Stomach (tissue), 9 donors: Measurements from ENCODE around the gene VMP1. TPM values are rescaled to one million over a fixed set of nuclear protein-coding genes. Genes with fewer than 3 reads are reported as not detected.
A peak's percentile ranks its signal among the peaks of the same experiment; 100 is the strongest.
"Not testable (repeated sequence)": the region's sequence is repeated elsewhere in the genome, so short reads cannot be mapped to it uniquely, and the experiment has no call there.

ENCODE experiments used
- DNase-seq, 2 donors: peaks; one replicate each; pipeline versions ENCODE4 v3.0.0 to v3.0.0-alpha.2; 2013 to 2019
- H3K27ac ChIP-seq, 5 donors: fragments of 200-600 bp in 4 of 5; sonication (generic) in 4 of 5; one replicate each; pipeline ENCODE4 v1.5.1; 2013 to 2019; ENCODE audit warnings: mild to moderate bottlenecking in 1 of 5, moderate library complexity in 1 of 5
- H3K27me3 ChIP-seq, 3 donors: fragments of 200-600 bp; sonication (generic); one replicate each; pipeline ENCODE4 v1.5.1; 2017 to 2019; ENCODE audit warnings: mixed run types in 1 of 3
- H3K36me3 ChIP-seq, 4 donors: fragments of 200-600 bp; sonication (generic); 1 replicate in 3 of 4; 2 replicates in 1 of 4; pipeline ENCODE4 v1.5.1; 2016 to 2019
- H3K4me1 ChIP-seq, 4 donors: fragments of 200-600 bp; sonication (generic); one replicate each; pipeline ENCODE4 v1.5.1; 2016 to 2019
- H3K4me3 ChIP-seq, 4 donors: fragments of 200-600 bp; sonication (generic) in 3 of 4; one replicate each; pipeline ENCODE4 v1.5.1; 2016 to 2019; ENCODE audit warnings: mild to moderate bottlenecking in 1 of 4
- H3K9me3 ChIP-seq, 4 donors: fragments of 200-600 bp; sonication (generic); one replicate each; pipeline ENCODE4 v1.5.1; 2016 to 2019
- EP300 ChIP-seq: sonication (generic); formaldehyde crosslinking; IDR thresholded peaks from one replicate; pipeline ENCODE4 v1.6.1; 2017; ENCODE audit warnings: antibody characterized with exemption
- POLR2A ChIP-seq, 4 donors: fragments of 450-650 bp; IDR thresholded peaks; one replicate each; pipeline ENCODE4 v1.6.1; 2016; ENCODE audit warnings: antibody characterized with exemption in 4 of 4, control low read depth in 2 of 4, mild to moderate bottlenecking in 1 of 4, moderate library complexity in 1 of 4
- POLR2AphosphoS5 ChIP-seq, 3 donors: sonication (generic); formaldehyde crosslinking; IDR thresholded peaks; one replicate each; pipeline ENCODE4 v1.6.1; 2016; ENCODE audit warnings: antibody characterized with exemption in 3 of 3
- WGBS, 5 donors: extraction: QIAGEN DNeasy Blood & Tissue Kit in 3 of 5; methylation state at CpG; one replicate each; pipeline versions ENCODE4 v1.1.5 to v1.1.7; 2013 to 2018; 5-methylcytosine and 5-hydroxymethylcytosine counted together
- intact Hi-C: fragments of 100-400 bp; cut with DNase I; formaldehyde crosslinking; loops from one replicate; pipeline ENCODE4 v1.15.1; 2023; ENCODE audit warnings: low total_unique reads
- polyA plus RNA-seq, 3 donors: library from polyadenylated mRNA; stranded (reverse); fragments of 200-250 nt; gene quantifications; one replicate each; pipeline ENCODE4 v1.2.3, GENCODE V29; 2013
- total RNA-seq, 5 donors: library from RNA; depleted of rRNA; stranded (reverse); fragments of >200 nt; gene quantifications; one replicate each; pipeline versions ENCODE4 v1.1.0 to v1.2.3, GENCODE V29; 2014 to 2016
- TF ChIP-seq, protein P1 (sequence below), 7 experiments: fragments of 450-650 bp in 4 of 7; fragments of 200-600 bp in 3 of 7; sonication (generic) in 3 of 7; IDR thresholded peaks; one replicate each; pipeline ENCODE4 v1.5.1; 2016 to 2019; ENCODE audit warnings: antibody characterized with exemption in 7 of 7, control low read depth in 2 of 7, mild to moderate bottlenecking in 1 of 7
- donor health status: healthy with polysubstance abuse.
- donor health status: Bipolar disorder and iron deficiency.
- donor health status: healthy.

Gene VMP1
- total and polyA plus RNA-seq, 8 donors = 24.4 to 562 (median 155) TPM

DNA sequence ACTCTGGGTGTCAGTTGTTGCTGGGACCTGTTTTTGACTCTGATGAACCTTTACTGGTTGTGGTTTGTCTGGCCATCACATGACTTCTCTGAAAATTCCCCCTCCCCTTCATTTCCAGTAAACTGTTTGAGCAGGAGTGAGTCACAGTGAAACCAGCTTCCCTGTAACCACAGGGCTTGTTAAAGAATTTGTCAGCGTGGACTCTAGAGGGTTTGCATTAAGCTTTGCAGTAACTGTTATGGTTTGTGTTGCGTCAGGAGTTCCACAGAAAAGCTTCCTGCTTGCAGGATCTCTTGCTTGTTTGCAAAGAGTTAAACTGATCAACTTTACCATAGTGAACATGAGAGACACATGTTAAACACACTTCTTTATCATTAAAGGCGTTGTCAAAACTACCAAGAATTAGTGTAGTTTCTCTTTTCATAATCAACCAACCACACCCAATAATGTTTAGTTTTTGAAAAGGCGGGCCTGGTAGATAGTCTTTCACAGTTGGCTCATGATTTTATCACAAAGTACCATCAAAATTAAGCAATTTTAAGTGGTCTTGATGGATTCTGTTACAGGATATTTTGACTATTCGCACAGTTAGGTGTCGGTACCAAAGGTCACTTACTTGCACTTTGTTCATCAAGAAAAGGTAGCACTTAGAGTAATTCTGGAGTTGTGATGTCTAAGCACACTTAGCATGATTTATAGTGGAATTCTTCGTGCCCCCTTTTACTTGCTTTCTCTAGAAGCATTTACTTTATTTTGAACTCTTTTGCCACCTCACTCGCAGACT lies 79.3 kb downstream of the VMP1 start:
- intact Hi-C loops = no loop called here
- H3K4me3 ChIP-seq = peak overlapping the region in 3 of 4 donors; percentile 1 to 22 (median 17)
- TF ChIP-seq, protein P1, sequence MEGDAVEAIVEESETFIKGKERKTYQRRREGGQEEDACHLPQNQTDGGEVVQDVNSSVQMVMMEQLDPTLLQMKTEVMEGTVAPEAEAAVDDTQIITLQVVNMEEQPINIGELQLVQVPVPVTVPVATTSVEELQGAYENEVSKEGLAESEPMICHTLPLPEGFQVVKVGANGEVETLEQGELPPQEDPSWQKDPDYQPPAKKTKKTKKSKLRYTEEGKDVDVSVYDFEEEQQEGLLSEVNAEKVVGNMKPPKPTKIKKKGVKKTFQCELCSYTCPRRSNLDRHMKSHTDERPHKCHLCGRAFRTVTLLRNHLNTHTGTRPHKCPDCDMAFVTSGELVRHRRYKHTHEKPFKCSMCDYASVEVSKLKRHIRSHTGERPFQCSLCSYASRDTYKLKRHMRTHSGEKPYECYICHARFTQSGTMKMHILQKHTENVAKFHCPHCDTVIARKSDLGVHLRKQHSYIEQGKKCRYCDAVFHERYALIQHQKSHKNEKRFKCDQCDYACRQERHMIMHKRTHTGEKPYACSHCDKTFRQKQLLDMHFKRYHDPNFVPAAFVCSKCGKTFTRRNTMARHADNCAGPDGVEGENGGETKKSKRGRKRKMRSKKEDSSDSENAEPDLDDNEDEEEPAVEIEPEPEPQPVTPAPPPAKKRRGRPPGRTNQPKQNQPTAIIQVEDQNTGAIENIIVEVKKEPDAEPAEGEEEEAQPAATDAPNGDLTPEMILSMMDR (IDR thresholded peaks at IDR 0.05) = peak in 1 of 7 experiments; percentile 9
- TF ChIP-seq POLR2A (IDR thresholded peaks at IDR 0.05) (no peak), EP300 (peak; percentile 86), POLR2AphosphoS5 (IDR thresholded peaks at IDR 0.05) (peak; percentile 43 to 98 (median 93))
- H3K36me3 ChIP-seq = no peaks in the 10 kb centered on the region
- H3K9me3 ChIP-seq = no peaks in the 10 kb centered on the region
- 3 to 11% (median 6%) methylated on average over 8 of the region's 8 CpGs for WGBS, 5 donors
- DNase-seq = peak; percentile 61 to 95
- no peaks in the 10 kb centered on the region for H3K27me3 ChIP-seq
- peak overlapping the region; percentile 72 to 96 (median 89) for H3K27ac ChIP-seq
- peaks cover 29 to 79% (median 51%) of the 10 kb centered on the region in 4 donors for H3K4me1 ChIP-seq

DNA sequence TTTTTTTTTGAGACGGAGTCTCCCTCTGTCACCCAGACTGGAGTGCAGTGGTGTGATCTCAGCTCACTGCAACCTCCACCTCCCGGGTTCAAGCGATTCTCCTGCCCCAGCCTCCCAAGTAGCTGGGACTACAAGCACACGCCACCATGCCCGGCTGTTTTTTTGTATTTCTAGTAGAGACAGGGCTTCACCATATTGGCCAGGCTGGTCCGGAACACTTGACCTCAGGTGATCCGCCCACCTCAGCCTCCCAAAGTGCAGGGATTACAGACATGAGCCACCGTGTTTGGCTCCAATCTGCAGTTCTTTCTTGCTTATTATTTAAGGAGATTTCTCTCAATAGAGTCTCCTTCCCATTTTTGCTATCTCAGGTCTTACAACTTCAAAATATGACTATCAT lies 82.4 kb downstream of the VMP1 start:
- H3K27me3 ChIP-seq, H3K9me3 ChIP-seq, DNase-seq, H3K4me3 ChIP-seq, intact Hi-C loops: not testable (repeated sequence)
- Histone ChIP-seq H3K4me1 (peaks cover 19 to 54% (median 33%) of the 10 kb centered on the region in 4 donors), H3K27ac (peak overlapping the region in 3 of 5 donors; percentile 86 to 96 (median 89)), H3K36me3 (peaks cover 0 to 11% (median 0%) of the 10 kb centered on the region in 4 donors)
- 89 to 95% (median 94%) methylated on average over 7 to 8 of the region's 8 CpGs for WGBS, 5 donors

DNA sequence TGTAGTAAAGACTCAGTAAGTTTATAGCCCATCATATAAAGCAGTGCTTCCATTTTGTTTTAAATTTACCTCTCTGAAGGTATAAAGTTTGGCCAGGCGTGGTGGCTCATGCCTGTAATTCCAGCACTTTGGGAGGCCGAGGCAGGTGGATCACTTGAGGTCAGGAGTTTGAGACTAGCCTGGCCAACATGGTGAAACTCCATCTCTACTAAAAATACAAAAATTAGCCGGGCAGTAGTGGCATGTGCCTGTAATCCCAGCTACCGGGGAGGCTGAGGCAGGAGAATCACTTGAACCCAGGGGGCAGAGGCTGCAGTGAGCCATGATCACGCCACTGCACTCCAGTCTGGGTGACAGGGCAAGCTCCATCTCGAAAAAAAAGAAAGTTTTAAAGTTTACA lies 83.0 kb downstream of the VMP1 start:
- peaks cover 17 to 49% (median 27%) of the 10 kb centered on the region in 4 donors for H3K4me1 ChIP-seq
- WGBS, 5 donors = 87 to 98% (median 95%) methylated on average over 6 of the region's 6 CpGs
- H3K9me3 ChIP-seq, intact Hi-C loops, DNase-seq, H3K27me3 ChIP-seq, H3K4me3 ChIP-seq: not testable (repeated sequence)
- peaks cover 0 to 11% (median 4%) of the 10 kb centered on the region in 4 donors for H3K36me3 ChIP-seq
- peak overlapping the region in 4 of 5 donors; percentile 26 to 96 (median 76) for H3K27ac ChIP-seq

DNA sequence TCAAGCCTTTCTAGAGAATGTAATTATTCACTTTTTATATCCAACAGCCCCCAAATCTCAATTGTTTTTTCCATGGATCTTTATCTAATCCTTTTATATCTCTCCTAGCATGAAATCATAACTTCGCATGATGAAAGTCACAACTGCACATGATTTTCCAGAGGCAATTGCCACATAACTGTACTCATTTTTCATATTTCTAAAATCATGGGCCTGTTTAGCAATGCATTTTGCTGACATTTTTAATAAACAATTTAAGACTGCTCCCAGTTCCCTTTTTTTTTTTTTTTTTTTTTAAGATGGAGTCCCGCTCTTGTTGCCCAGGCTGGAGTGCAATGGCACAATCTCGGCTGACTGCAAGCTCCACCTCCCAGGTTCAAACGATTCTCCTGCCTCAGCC lies 83.5 kb downstream of the VMP1 start:
- Histone ChIP-seq H3K36me3 (peaks cover 0 to 11% (median 4%) of the 10 kb centered on the region in 4 donors), H3K27ac (peak overlapping the region in 4 of 5 donors; percentile 26 to 96 (median 76)), H3K9me3 (no peaks in the 10 kb centered on the region), H3K4me1 (peaks cover 15 to 44% (median 23%) of the 10 kb centered on the region in 4 donors), H3K4me3 (no peak overlapping the region), H3K27me3 (no peaks in the 10 kb centered on the region)
- TF ChIP-seq POLR2A (IDR thresholded peaks at IDR 0.05) (no peak), POLR2AphosphoS5 (IDR thresholded peaks at IDR 0.05) (no peak), EP300 (no peak)
- TF ChIP-seq, protein P1 (IDR thresholded peaks at IDR 0.05) = no peak
- DNase-seq = no peak
- intact Hi-C loops = no loop called here
- WGBS, 5 donors = 78 to 90% (median 81%) methylated on average over 4 of the region's 4 CpGs

DNA sequence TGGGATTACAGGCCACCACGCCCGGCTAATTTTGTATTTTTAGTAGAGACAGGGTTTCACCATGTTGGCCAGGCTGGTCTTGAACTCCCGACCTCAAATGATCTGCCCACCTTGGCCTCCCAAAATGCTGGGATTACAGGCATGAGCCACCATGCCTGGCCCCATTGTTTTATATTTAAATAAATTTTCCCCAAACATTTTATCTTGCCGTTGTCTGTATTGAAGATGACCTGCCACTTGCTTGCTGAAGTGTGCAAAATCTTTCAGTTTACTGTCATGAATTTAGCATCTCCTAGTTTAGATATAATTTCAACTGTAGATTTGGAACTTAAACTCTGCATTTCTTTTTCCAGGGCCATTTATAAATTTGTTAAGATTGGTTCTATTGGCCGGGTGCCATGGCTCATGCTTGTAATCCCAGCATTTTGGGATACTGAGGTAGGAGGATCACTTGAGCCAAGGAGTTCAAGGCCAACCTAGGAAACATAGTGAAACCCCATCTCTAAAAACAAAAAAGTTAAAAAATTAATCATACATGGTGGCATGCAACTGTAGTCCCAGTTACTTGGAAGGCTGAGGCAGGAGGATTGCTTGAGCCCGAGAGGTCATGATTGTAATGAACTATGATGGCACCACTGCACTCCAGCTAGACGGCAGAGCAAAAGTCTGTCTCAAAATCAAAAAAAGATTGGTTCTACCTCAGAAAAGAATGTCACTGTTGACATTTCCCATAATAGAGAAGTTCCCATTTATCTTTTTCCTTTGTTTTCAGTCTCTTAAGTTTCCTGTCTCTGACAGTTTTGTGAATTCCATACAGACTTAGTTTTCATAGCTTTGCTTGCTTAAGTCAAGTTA lies 84.4 kb downstream of the VMP1 start:
- WGBS, 5 donors = 88 to 94% (median 93%) methylated on average over 7 of the region's 7 CpGs
- intact Hi-C loops = no loop called here
- H3K27ac ChIP-seq = peak overlapping the region in 3 of 5 donors; percentile 18 to 96 (median 89)

DNA sequence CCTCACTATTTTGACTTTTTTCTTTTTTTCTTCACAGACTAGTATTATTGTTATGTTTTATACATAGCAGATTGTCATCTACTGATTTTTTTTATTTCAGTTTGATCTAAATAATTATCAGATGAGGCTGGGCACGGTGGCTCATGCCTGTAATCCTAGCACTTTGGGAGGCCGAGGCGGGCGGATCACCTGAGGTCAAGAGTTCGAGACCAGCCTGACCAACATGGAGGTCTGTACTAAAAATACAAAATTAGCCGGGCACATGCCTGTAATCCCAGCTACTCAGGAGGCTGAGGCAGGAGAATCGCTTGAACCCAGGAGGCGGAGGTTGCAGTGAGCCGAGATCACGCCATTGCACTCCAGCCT lies 85.0 kb downstream of the VMP1 start:
- intact Hi-C loops, DNase-seq, H3K27me3 ChIP-seq, H3K4me3 ChIP-seq, H3K9me3 ChIP-seq: not testable (repeated sequence)
- peaks cover 7 to 39% (median 11%) of the 10 kb centered on the region in 4 donors for H3K4me1 ChIP-seq
- H3K27ac ChIP-seq = peak overlapping the region in 1 of 5 donors; percentile 96
- H3K36me3 ChIP-seq = peaks cover 0 to 11% (median 4%) of the 10 kb centered on the region in 4 donors
- WGBS, 5 donors = 94 to 95% (median 95%) methylated on average over 10 of the region's 10 CpGs

More for the DNA sequence above, 84.4 kb downstream of the VMP1 start:
- peaks cover 12 to 40% (median 17%) of the 10 kb centered on the region in 4 donors for H3K4me1 ChIP-seq
- no peak for TF ChIP-seq EP300
- TF ChIP-seq POLR2AphosphoS5 (IDR thresholded peaks at IDR 0.05) = no peak
- TF ChIP-seq, protein P1 (IDR thresholded peaks at IDR 0.05) = no peak
- no peak for TF ChIP-seq POLR2A (IDR thresholded peaks at IDR 0.05)
- no peak for DNase-seq
- peaks cover 0 to 11% (median 4%) of the 10 kb centered on the region in 4 donors for H3K36me3 ChIP-seq
- H3K4me3 ChIP-seq = no peak overlapping the region
- H3K27me3 ChIP-seq = no peaks in the 10 kb centered on the region
- no peaks in the 10 kb centered on the region for H3K9me3 ChIP-seq
